ENCODE results near the gene TRIM71. TPM values are rescaled to one million over a fixed set of nuclear protein-coding genes. Genes with fewer than 3 reads are reported as not detected.

TRIM71 gene
- 364 and 376 TPM in 2 replicates for total RNA-seq (2021)
- long read RNA-seq, full-length matches to known transcripts: 79 of 210 reads
- long read RNA-seq, partial matches to known transcripts: 63 of 210 reads
- long read RNA-seq, other reads (novel, unspliced or antisense): 68 of 210 reads

DNA sequence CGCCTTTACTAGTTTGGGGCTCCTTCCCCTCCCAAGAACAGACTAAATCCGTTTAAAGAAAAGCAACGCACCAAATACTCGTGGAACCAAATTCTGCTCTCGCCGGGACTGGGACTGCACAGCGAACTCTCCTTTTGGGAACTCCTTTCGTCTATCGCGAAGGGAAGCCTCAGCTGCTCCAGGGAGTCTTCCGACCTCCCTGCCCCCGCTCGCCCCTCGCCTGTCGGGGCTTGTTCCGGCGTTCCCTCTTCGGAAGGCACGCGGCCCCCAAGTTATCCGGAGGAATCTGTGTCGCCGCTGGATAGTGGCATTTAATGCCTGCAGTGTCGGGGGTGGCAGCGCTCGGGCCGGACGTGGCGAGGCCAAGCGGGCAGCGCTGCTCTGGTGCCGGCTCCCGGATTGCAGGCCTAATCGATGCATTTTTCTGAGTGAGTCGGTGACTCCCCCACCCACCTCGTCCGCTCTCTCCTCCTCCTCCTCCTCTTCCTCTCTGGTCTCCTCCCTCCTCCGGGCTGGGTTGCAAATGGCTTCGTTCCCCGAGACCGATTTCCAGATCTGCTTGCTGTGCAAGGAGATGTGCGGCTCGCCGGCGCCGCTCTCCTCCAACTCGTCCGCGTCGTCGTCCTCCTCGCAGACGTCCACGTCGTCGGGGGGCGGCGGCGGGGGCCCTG lies at the start of gene TRIM71:
TSS of gene TRIM71 (plus strand) at position 440 of the 671 bp plus-strand sequence. CDS start at position 524, 84 bp downstream.
- Histone ChIP-seq H4K20me1 (ENCODE audit: control insufficient read depth, insufficient read depth, insufficient read length) (no peaks in the 10 kb centered on the region), H2AK5ac (ENCODE audit: insufficient read length, low read length) (no peak within 1 kb of the TSS), H3K4me2 (ENCODE audit: insufficient read depth, insufficient read length, low read length) (peak within 1 kb of the TSS; percentile 93), H3K56ac (ENCODE audit: insufficient read length, low read depth, low read length) (no peak within 1 kb of the TSS), H3T11ph (ENCODE audit: low read length) (no peak within 1 kb of the TSS), H3K23ac (ENCODE audit: insufficient read length, low read depth, low read length) (no peak within 1 kb of the TSS), H2BK12ac (ENCODE audit: insufficient read length, low read depth, low read length) (no peak within 1 kb of the TSS), H3K79me1 (ENCODE audit: insufficient read depth, low read depth, low read length, poor library complexity, severe bottlenecking) (no peaks in the 10 kb centered on the region), H2BK20ac (ENCODE audit: low read depth, low read length, poor library complexity, severe bottlenecking) (no peak within 1 kb of the TSS), H2BK120ac (ENCODE audit: low read depth, low read length, poor library complexity, severe bottlenecking) (no peak within 1 kb of the TSS), H3K23me2 (ENCODE audit: insufficient read length, low read depth, low read length, poor library complexity, severe bottlenecking) (peaks cover 25% of the 10 kb centered on the region), H4K91ac (ENCODE audit: insufficient read length, low read depth, low read length) (no peak within 1 kb of the TSS), H3K9ac (ENCODE audit: extremely low read depth, insufficient read length, low read length) (peak within 1 kb of the TSS; percentile 94), H2AFZ (ENCODE audit: low read length) (no peak within 1 kb of the TSS), H3K27ac (ENCODE audit: insufficient read length, low read depth, low read length) (peak within 1 kb of the TSS; percentile 64), H3K27me3 (ENCODE audit: insufficient read depth, low read length) (no peaks in the 10 kb centered on the region), H3K9me3 (ENCODE audit: control insufficient read depth, low read depth, low read length) (no peaks in the 10 kb centered on the region), H3K18ac (ENCODE audit: insufficient read length, low read depth, low read length) (peak within 1 kb of the TSS; percentile 85), H2BK15ac (ENCODE audit: low read depth, low read length) (no peak within 1 kb of the TSS), H4K8ac (replicated peaks; ENCODE audit: insufficient read length, low read depth, low read length) (no peak within 1 kb of the TSS), H4K5ac (ENCODE audit: insufficient read length, low read depth, low read length) (no peak within 1 kb of the TSS), H2BK5ac (ENCODE audit: insufficient read length, low read length) (peak within 1 kb of the TSS; percentile 24), H3K79me2 (ENCODE audit: insufficient read depth, low read length) (peaks cover 65% of the 10 kb centered on the region), H3K4me1 (ENCODE audit: insufficient read depth, low read length) (peaks cover 9% of the 10 kb centered on the region; the same call in 1 of the 2 replicates), H3K14ac (ENCODE audit: insufficient read depth, low read length) (peak within 1 kb of the TSS; percentile 91), H3K4ac (ENCODE audit: low read depth, low read length) (no peak within 1 kb of the TSS)
- Mint-ChIP-seq H3K36me3 (ENCODE audit: insufficient read depth in 1 of 3, low read depth in 3 of 3) (peaks cover 47 to 52% (median 51%) of the 10 kb centered on the region in 3 experiments), H3K4me3 (peak within 1 kb of the TSS; percentile 96 to 100), H3K27ac (peak within 1 kb of the TSS; percentile 99 to 100 (median 100)), H3K27me3 (ENCODE audit: low read depth) (peaks cover 3% of the 10 kb centered on the region; the same call in 1 of the 2 replicates), H3K4me1 (peaks cover 46 to 49% of the 10 kb centered on the region in 2 experiments), H3K9me3 (peaks cover 10 to 17% of the 10 kb centered on the region in 2 experiments; a peak in 4 of 5 replicates)
- no CpG with 5 or more reads among the region's 59 CpGs for WGBS (ENCODE audit: extremely low coverage, insufficient read length, low lambda C conversion rate)
- no peak for DNase-seq
- TF ChIP-seq, protein P1, sequence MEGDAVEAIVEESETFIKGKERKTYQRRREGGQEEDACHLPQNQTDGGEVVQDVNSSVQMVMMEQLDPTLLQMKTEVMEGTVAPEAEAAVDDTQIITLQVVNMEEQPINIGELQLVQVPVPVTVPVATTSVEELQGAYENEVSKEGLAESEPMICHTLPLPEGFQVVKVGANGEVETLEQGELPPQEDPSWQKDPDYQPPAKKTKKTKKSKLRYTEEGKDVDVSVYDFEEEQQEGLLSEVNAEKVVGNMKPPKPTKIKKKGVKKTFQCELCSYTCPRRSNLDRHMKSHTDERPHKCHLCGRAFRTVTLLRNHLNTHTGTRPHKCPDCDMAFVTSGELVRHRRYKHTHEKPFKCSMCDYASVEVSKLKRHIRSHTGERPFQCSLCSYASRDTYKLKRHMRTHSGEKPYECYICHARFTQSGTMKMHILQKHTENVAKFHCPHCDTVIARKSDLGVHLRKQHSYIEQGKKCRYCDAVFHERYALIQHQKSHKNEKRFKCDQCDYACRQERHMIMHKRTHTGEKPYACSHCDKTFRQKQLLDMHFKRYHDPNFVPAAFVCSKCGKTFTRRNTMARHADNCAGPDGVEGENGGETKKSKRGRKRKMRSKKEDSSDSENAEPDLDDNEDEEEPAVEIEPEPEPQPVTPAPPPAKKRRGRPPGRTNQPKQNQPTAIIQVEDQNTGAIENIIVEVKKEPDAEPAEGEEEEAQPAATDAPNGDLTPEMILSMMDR (conservative IDR thresholded peaks at IDR 0.05): no peak
